Natural killer cell (primary cell): Measurements from ENCODE around the gene VSNL1. TPM values are rescaled to one million over a fixed set of nuclear protein-coding genes. Genes with fewer than 3 reads are reported as not detected.

Experiments used
- ATAC-seq, 3 donors: fragments of 150-1000 bp in 2 of 3; fragments of 200-7000 bp in 1 of 3; cut with Tn5 transposase; 1 replicate in 1 of 3; 2 replicates in 2 of 3; pipeline ENCODE4 v1.10.0; 2021; ENCODE audit warnings: mild to moderate bottlenecking in 2 of 3, moderate library complexity in 2 of 3
- DNase-seq, 2 donors: peaks; one replicate each; pipeline versions ENCODE4 v3.0.0 to v3.0.0-alpha.2; 2013 to 2021; ENCODE audit warnings: mixed read lengths in 1 of 2
- H3K27ac ChIP-seq: one replicate; pipeline ENCODE4 v1.5.1; 2013; ENCODE audit warnings: mild to moderate bottlenecking, low read length
- H3K27me3 ChIP-seq: one replicate; pipeline ENCODE4 v1.6.1; 2013; ENCODE audit warnings: low read length; ENCODE audit not compliant: control insufficient read depth, insufficient read depth
- H3K36me3 ChIP-seq: one replicate; pipeline ENCODE4 v1.6.1; 2013; ENCODE audit warnings: low read length; ENCODE audit not compliant: control insufficient read depth, insufficient read depth
- H3K4me1 ChIP-seq: one replicate; pipeline ENCODE4 v1.6.1; 2013; ENCODE audit warnings: low read length; ENCODE audit not compliant: control insufficient read depth, insufficient read depth
- H3K4me3 ChIP-seq: one replicate; pipeline ENCODE4 v1.5.1; 2013; ENCODE audit warnings: low read length
- H3K9me3 ChIP-seq: one replicate; pipeline ENCODE4 v1.6.1; 2013; ENCODE audit warnings: low read length; ENCODE audit not compliant: control insufficient read depth, insufficient read depth
- H3K27ac Mint-ChIP-seq, 2 donors: one replicate each; pipeline ENCODE4 v1.8.0; 2022; ENCODE audit warnings: mild to moderate bottlenecking in 2 of 2, mixed read lengths in 2 of 2, moderate library complexity in 1 of 2
- H3K27me3 Mint-ChIP-seq, 2 donors: one replicate each; pipeline ENCODE4 v1.8.0; 2022; ENCODE audit warnings: low read depth in 2 of 2, mixed read lengths in 2 of 2
- H3K36me3 Mint-ChIP-seq: one replicate; pipeline ENCODE4 v1.8.0; 2022; ENCODE audit warnings: mixed read lengths
- H3K4me1 Mint-ChIP-seq, 2 donors: one replicate each; pipeline ENCODE4 v1.8.0; 2022; ENCODE audit warnings: mixed read lengths in 2 of 2
- H3K4me3 Mint-ChIP-seq: one replicate; pipeline ENCODE4 v1.8.0; 2022; ENCODE audit warnings: mild to moderate bottlenecking, moderate library complexity, mixed read lengths
- H3K9me3 Mint-ChIP-seq, 2 donors: one replicate each; pipeline ENCODE4 v1.8.0; 2022; ENCODE audit warnings: mixed read lengths in 2 of 2
- CTCF ChIP-seq: fragments of 200-600 bp; IDR thresholded peaks from one replicate; pipeline ENCODE4 v1.8.0; 2022; ENCODE audit warnings: antibody characterized with exemption
- WGBS: methylation state at CpG from one replicate; pipeline ENCODE4 v1.1.7; 2013; ENCODE audit warnings: missing lambda C conversion rate; ENCODE audit not compliant: insufficient coverage; 5-methylcytosine and 5-hydroxymethylcytosine counted together
- intact Hi-C: fragments of 100-400 bp; cut with micrococcal nuclease; formaldehyde crosslinking; loops from one replicate; pipeline ENCODE4 v1.14.2; 2022
- total RNA-seq, 4 donors: library from RNA; stranded (reverse); fragments of 120-200 nt in 1 of 4; gene quantifications; one replicate each; pipeline versions ENCODE4 v1.2.3 to v1.2.4, GENCODE V29; 2013 to 2022

The VSNL1 gene
- total RNA-seq, 3 donors from 2014 or later (not counting 1 experiment from before 2014, with no cell fraction given), result not detected

- 77% methylated on average over 7 of the region's 7 CpGs for WGBS
- H3K27me3 Mint-ChIP-seq, result no peaks in the 10 kb centered on the region
- no peaks in the 10 kb centered on the region for H3K9me3 ChIP-seq
These were observed 54.3 kb downstream of the VSNL1 start for GRCh38 chr2:17594533-17595401.

GRCh38 chr2:17599617-17600016 lies 59.1 kb downstream of the VSNL1 start:
- no peaks in the 10 kb centered on the region for H3K4me1 ChIP-seq
- TF ChIP-seq CTCF, result no peak
- Mint-ChIP-seq H3K4me3 (no peak overlapping the region), H3K36me3 (no peaks in the 10 kb centered on the region), H3K27me3 (peaks cover 5 to 11% of the 10 kb centered on the region in 2 donors), H3K4me1 (no peaks in the 10 kb centered on the region), H3K27ac (no peak overlapping the region), H3K9me3 (no peaks in the 10 kb centered on the region)
- H3K27me3 ChIP-seq, result no peaks in the 10 kb centered on the region
- H3K27ac ChIP-seq, result no peak overlapping the region
- H3K36me3 ChIP-seq, result no peaks in the 10 kb centered on the region
- DNase-seq, result no peak
- WGBS, result 50% methylated on average over 1 of the region's 1 CpG
- ATAC-seq, result no peak
- no peaks in the 10 kb centered on the region for H3K9me3 ChIP-seq
- intact Hi-C loops, result no loop called here
- no peak overlapping the region for H3K4me3 ChIP-seq

More at GRCh38 chr2:17594533-17595401, 54.3 kb downstream of the VSNL1 start:
- intact Hi-C loops, result no loop called here
- ATAC-seq, result no peak
- Mint-ChIP-seq H3K4me1 (no peaks in the 10 kb centered on the region), H3K4me3 (no peak overlapping the region), H3K27ac (no peak overlapping the region), H3K9me3 (peaks cover 0 to 1% of the 10 kb centered on the region in 2 donors), H3K36me3 (no peaks in the 10 kb centered on the region)
- DNase-seq, result no peak
- H3K27ac ChIP-seq, result no peak overlapping the region
- no peak for TF ChIP-seq CTCF
- H3K4me3 ChIP-seq, result no peak overlapping the region
- no peaks in the 10 kb centered on the region for H3K4me1 ChIP-seq
- H3K36me3 ChIP-seq, result no peaks in the 10 kb centered on the region
- H3K27me3 ChIP-seq, result no peaks in the 10 kb centered on the region

GRCh38 chr2:17600556-17601204 lies 60.2 kb downstream of the VSNL1 start:
- no peak overlapping the region for H3K27ac Mint-ChIP-seq
- H3K9me3 Mint-ChIP-seq, result no peaks in the 10 kb centered on the region
- no peak for TF ChIP-seq CTCF
- no peaks in the 10 kb centered on the region for H3K36me3 ChIP-seq
- H3K36me3 Mint-ChIP-seq, result no peaks in the 10 kb centered on the region
- peaks cover 5 to 11% of the 10 kb centered on the region in 2 donors for H3K27me3 Mint-ChIP-seq
- H3K4me3 Mint-ChIP-seq, result no peak overlapping the region
- no peaks in the 10 kb centered on the region for H3K4me1 Mint-ChIP-seq
- DNase-seq (no peak), ATAC-seq (no peak)
- no peaks in the 10 kb centered on the region for H3K27me3 ChIP-seq
- intact Hi-C loops, result no loop called here
- no peak overlapping the region for H3K4me3 ChIP-seq
- H3K27ac ChIP-seq, result no peak overlapping the region
- no peaks in the 10 kb centered on the region for H3K9me3 ChIP-seq
- no peaks in the 10 kb centered on the region for H3K4me1 ChIP-seq
